Measurements from ENCODE around the gene SHISA2.

Gene SHISA2

GRCh38 chr13:26017196-26017921, 34.5 kb downstream of the SHISA2 start:
- DNase-seq, result peak; percentile 11

GRCh38 chr13:26016189-26016588, 35.6 kb downstream of the SHISA2 start:
- DNase-seq, result no peak

- DNase-seq, result no peak
These were observed 36.3 kb downstream of the SHISA2 start for GRCh38 chr13:26015271-26016125.

GRCh38 chr13:26012995-26013394, 38.8 kb downstream of the SHISA2 start:
- no peak for DNase-seq

- peak; percentile 60 for DNase-seq
These were observed 39.6 kb downstream of the SHISA2 start for GRCh38 chr13:26011996-26012821.

GRCh38 chr13:26011208-26011573, 40.6 kb downstream of the SHISA2 start:
- no peak for DNase-seq

GRCh38 chr13:26010487-26011207, 41.2 kb downstream of the SHISA2 start:
- DNase-seq, result no peak

- no peak for DNase-seq
These were observed 44.3 kb downstream of the SHISA2 start for GRCh38 chr13:26007261-26008125.
